Activated CD4-positive, alpha-beta T cell treated with anti-CD3 and anti-CD28 coated beads, Interleukin-10, Interleukin-2, amounts not matched to agents 100 ng/mL and 50 ng/mL, durations not matched to agents 16 hours and 8 hours (primary cell): ENCODE data around the gene IL12A.

Experiments used
- DNase-seq: peaks from one replicate; pipeline ENCODE4 v3.0.0-alpha.2; 2020

The IL12A gene

GRCh38 chr3:159988617-159989271, at the start of gene IL12A:
TSS of gene IL12A (plus strand) at chr3:159988835.
- DNase-seq = peak; percentile 92

GRCh38 chr3:159941038-159942000, 47.3 kb upstream of the IL12A start:
- DNase-seq = peak; percentile 59

- DNase-seq = no peak
Observed at GRCh38 chr3:159944781-159945180, 43.9 kb upstream of the IL12A start.

GRCh38 chr3:159945930-159946329, 42.7 kb upstream of the IL12A start:
- no peak for DNase-seq

DNA sequence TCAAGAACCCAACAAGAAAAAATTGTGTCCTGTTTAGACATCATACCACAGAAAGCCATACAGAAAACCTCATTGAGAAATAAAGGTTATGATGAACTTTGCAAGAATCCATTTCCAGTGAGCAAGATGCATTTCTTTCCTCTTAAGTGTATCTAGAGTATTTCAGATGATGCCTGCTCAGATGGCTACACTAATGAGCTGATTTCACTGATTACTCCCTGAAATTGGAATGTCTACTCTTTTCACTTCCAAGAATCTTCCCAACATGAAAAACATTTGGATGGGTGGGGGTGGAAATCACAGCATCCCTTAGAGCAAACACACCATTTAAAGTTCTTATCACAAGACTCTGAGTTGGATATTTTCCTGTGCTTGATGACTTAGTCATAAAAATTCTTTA, 41.4 kb upstream of the IL12A start:
- no peak for DNase-seq

DNA sequence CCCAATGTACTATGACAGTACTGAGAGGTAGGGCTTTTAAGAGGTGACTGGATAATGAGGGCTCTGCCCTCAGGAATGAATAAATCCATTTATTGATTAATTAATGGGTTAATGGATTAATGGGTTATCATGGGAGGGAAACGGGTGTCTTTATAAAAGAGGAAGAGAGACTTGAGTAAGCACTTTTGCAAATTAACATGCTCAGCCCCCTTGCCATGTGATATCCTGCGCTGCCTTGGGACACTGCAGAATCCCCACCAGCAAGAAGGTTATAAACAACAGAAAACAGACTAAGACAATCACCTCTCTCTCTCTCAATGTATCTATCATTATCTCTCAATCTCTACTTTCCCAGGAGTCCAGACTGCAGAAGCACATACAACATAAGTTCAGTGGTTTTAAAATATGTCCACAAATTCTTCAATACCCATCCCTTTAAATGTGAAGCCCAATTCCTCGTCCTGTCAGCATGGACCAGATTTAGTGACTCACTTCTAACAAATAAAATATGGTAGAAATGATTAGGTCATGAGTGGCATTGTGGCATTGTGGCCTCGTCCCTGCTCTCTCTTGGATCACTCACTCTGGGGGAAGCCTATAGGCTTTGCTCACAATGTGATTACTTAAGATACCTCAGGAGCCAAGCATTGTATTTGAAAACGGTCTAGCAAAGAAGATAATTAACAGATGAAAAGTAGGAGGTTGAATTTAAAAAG, 40.0 kb upstream of the IL12A start:
- DNase-seq = no peak

- DNase-seq = no peak
Observed at GRCh38 chr3:159950156-159950898, 38.3 kb upstream of the IL12A start.

DNA sequence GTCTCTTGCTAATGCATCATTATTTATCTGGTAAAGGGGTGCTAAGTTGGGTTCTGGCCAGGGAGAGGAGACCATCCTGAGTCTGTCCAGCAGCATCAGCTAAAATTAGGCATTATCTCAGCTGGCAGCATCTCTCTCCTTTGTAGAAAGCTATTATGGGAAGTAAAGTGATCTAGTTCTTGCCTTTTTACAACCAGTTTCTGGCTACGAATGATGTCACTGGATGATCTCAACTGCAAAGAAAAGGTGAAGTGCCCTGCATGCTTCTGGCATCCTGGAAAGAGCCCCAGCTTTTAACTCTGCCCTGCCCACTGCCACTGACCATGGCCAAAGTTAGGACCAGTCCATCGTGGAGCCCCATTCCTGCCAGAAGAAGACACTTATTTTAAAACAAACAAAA, 37.1 kb upstream of the IL12A start:
- no peak for DNase-seq

DNA sequence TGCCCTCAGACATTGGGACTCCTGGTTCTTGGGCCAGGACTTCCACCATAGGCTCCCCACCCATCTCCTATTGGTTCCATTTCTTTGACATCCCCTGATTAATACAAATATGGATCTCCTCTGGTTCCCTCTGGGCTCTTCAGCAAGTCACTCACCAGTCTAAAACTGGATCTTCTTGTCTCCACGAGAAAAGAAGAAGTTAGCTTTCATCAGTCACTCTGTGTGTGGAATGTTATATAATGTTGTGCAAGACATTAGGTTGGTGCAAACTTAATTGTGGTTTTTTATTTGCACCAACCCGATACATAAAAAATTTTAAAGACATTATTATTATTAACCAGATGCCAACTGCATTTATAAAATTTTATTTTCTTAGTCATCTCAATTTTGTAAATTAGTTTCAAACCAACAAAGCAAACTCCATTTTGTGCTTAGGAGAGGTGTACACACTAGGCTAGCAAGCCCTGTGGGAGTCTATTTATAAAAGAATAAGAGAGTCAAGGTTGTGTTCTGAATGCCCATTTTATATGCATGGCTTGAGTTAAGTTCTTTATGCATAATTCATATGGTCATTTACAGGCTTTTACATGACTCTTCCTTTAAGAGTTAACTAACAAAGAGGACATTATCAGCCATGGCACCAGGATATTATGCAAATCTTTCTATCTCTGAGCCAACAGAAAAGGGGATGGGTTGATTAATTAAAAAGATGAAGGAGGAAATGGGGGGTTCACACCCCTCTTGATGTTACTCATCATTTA, 35.1 kb upstream of the IL12A start:
- DNase-seq = no peak

GRCh38 chr3:159960188-159961148, 28.2 kb upstream of the IL12A start:
- no peak for DNase-seq

- peak; percentile 46 for DNase-seq
Observed at GRCh38 chr3:159964166-159964973, 24.3 kb upstream of the IL12A start.

- DNase-seq = no peak
Observed at GRCh38 chr3:159971311-159971710, 17.3 kb upstream of the IL12A start.

GRCh38 chr3:159977295-159977694, 11.3 kb upstream of the IL12A start:
- no peak for DNase-seq

DNA sequence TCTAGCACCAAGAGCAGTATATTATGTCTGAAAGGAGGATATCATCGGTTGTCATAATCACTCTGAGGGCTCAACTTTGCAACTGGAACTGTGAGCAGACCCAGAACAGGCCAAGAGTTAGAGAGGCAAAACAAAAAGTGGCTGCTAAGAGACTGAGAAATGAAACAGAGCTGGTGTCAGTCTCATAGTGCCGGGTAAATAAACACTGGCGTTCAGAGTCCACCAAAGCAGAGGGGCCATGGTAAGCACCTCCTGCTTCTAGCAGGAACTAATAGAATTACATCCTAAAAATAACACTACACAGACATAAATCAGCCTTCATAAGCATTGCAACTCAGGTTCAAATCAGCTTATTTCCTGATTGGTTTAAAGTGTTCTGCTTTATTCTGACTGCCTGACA, 10.3 kb upstream of the IL12A start:
- no peak for DNase-seq

DNA sequence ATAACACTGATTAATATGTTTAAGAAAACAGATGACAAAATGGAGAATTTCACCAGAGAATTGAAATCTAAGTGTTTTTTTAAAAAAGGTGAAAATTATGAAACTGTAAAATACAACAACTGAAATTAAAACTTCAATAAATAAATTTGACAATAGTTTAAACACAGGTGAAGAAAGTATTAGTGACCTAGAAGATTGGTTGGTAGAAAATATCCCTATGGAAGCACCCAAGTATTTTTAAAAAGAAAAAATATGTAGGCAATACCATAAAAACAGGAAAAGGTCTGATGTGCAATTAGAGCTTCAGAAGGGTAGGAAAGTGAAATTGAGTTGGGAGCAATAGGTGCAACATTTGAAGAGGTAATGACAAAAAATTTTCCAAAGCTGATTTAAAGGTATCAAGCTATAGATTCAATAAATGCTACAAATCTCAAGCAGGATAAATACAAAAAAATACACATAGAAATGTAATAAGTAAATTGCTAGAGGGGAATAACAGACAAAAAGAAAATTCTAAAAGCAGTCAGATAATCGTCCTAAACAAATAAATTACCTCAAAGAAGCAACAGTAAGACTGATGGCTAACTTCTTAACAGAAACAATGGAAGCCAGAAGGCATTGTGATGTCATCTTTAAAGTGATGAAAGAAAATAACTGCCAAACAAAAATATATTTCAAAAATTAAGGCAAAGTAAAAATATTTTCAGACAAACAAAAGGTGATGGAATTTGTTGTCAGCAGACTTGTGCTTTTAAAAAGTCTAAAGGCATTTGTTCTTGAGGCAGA, 9.5 kb upstream of the IL12A start:
- no peak for DNase-seq

DNA sequence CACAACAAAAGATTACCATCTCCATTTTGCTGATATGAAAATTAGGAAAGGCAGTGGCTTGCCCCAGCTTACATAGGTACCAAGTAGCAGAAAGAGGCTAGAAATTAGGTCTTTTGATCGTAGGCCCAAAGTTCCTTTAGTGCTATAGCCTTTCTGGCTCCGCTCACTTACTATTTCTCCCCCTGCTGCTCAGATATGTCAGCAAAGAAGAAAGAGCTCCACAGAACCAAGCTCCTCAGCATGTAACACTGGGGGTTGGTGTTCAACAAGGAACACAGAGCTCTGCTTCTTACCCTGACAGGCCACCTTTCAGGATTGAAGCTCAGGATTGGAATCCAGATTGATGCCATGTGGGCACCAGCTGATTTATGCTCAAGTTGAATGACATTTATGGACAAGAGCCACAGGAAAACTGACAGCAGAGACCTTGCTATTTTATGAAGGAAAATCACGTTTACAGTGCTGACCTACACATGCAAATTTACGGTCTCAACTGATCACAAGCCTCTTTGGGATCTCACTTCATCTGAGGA, 6.1 kb upstream of the IL12A start:
- DNase-seq = no peak

DNA sequence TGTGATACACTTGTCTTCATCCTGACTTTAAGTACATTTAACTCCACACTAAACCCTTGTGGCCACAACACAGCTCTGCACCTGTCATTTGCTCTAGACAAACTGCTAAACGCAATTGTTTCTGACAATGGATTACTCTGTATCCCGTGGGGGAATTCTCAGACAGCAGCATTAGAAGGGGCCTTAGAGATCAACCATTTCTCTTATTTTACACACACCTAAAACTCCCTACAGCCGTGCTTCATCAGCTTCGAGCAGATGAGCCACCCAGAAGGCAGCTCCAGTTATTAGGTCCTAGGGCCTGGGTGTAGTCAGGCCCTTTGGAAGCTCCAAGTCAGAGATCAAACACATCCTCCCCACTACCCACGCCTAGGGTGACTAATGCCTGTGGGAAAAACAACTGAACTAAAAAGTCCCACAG, 1.3 kb upstream of the IL12A start:
- no peak for DNase-seq

DNA sequence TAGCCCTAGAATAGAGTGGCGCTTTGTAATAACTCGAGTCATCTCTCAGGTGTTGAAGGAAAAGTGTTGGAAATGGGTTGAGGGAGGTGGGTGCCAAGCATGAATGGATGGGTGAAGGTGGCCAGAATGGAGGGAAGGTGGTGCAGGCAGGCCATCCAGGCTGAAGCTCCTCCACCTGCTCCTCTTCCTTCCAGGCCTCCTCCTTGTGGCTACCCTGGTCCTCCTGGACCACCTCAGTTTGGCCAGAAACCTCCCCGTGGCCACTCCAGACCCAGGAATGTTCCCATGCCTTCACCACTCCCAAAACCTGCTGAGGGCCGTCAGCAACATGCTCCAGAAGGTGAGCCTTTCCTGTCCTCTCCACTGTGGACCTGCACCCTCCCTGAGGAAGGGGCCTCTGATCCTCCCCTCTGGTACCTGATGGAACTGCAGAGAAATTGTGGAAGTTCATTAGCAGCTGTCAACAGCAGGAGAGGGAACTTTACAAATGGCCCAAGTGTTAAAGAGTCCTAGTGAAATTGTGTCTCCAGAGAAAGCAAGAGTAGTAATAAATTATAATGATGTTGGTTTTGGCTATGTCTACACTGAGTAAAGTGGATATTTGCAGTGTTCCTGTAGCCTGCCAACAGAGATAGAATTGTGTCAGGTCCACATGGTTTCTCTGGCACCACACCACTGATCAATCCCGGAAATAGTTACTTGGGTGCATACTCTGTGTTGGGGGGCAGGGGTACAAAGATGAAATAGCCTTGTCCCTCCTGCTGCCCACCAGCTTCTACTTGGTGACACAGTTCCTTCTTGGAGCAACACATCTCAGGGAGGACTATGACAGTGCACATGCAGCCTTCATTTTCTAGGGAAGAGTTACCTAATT, 1.6 kb downstream of the IL12A start:
- no peak for DNase-seq
